Measurements from ENCODE around the gene BRD9.

DNA sequence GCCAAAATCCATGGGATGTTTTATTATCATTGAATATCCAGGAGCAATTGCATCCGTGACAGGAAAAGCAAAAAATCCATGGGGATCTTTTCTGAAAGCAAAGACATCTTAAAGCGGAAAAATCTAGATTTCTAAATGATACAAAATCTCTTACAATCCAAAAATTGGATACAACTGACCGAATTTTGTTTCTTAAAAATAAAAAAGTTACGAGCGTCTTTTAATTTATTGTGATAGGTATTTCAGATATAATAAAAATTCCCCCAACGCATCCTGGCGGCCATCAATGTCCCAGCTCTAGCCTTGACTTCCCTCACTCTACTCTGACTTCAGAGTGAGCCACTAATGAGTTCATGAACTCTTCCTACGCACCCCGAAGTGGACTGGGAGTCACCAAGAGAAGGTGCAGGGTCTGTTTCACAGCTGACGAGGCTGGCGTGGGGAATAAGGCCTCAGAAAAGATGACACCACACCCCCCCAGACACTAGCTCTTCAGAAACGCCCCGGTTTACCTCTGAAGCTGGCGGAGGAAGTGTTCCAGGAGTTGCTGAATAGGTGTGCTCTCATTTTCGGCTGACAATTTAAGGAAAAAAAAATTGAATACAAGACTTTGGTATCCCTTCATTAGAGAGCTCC lies 3.4 kb downstream of the BRD9 start:
- TF ChIP-seq, protein P1, sequence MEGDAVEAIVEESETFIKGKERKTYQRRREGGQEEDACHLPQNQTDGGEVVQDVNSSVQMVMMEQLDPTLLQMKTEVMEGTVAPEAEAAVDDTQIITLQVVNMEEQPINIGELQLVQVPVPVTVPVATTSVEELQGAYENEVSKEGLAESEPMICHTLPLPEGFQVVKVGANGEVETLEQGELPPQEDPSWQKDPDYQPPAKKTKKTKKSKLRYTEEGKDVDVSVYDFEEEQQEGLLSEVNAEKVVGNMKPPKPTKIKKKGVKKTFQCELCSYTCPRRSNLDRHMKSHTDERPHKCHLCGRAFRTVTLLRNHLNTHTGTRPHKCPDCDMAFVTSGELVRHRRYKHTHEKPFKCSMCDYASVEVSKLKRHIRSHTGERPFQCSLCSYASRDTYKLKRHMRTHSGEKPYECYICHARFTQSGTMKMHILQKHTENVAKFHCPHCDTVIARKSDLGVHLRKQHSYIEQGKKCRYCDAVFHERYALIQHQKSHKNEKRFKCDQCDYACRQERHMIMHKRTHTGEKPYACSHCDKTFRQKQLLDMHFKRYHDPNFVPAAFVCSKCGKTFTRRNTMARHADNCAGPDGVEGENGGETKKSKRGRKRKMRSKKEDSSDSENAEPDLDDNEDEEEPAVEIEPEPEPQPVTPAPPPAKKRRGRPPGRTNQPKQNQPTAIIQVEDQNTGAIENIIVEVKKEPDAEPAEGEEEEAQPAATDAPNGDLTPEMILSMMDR (IDR thresholded peaks at IDR 0.05; ENCODE audit: insufficient read depth, low read depth, low read length), result no peak
- TF ChIP-seq EZH2 (IDR thresholded peaks at IDR 0.05; ENCODE audit: insufficient read depth, low read length), result no peak

All from astrocyte (in vitro differentiated cells and primary cell).